Measurements from ENCODE around the gene KCND3.

DNA sequence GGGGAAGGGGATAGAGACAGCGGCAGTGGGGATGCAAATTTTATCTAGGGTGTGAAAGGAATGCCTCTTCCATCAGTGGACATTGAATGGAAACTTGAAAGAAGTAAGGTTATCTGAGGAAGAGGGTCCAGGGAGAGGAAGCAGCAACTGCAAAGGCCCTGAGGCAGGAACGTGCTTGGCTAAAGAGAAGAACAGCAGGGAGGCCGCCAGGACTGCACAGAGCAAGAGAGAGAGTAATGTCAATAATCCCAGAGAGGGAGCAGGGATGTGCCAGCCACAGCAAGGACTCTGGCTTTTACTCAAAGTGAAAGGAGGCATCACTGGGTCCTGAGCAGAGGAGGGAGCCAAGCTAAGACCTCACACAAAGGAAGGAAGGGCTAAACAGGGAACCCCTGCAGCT lies 50.9 kb downstream of the KCND3 start:
- TF ChIP-seq EZH2 (IDR thresholded peaks at IDR 0.05; ENCODE audit: borderline replicate concordance, low read length): no peak
- TF ChIP-seq, protein P1, sequence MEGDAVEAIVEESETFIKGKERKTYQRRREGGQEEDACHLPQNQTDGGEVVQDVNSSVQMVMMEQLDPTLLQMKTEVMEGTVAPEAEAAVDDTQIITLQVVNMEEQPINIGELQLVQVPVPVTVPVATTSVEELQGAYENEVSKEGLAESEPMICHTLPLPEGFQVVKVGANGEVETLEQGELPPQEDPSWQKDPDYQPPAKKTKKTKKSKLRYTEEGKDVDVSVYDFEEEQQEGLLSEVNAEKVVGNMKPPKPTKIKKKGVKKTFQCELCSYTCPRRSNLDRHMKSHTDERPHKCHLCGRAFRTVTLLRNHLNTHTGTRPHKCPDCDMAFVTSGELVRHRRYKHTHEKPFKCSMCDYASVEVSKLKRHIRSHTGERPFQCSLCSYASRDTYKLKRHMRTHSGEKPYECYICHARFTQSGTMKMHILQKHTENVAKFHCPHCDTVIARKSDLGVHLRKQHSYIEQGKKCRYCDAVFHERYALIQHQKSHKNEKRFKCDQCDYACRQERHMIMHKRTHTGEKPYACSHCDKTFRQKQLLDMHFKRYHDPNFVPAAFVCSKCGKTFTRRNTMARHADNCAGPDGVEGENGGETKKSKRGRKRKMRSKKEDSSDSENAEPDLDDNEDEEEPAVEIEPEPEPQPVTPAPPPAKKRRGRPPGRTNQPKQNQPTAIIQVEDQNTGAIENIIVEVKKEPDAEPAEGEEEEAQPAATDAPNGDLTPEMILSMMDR (IDR thresholded peaks at IDR 0.05; ENCODE audit: low read length): no peak
